Lower lobe of right lung (tissue), 2 donors: ENCODE measurements around the gene MAGI1. TPM values are rescaled to one million over a fixed set of nuclear protein-coding genes. Genes with fewer than 3 reads are reported as not detected.

ENCODE experiments used
- ATAC-seq, 2 donors: fragments of 200-7000 bp; cut with Tn5 transposase; one replicate each; pipeline ENCODE4 v1.9.1; 2020 to 2022; ENCODE audit warnings: mild to moderate bottlenecking in 2 of 2, moderate library complexity in 2 of 2
- DNase-seq: peaks from one replicate; pipeline ENCODE4 v3.0.0-alpha.2; 2020
- H3K27ac ChIP-seq: fragments of 200-600 bp; one replicate; pipeline ENCODE4 v1.8.0; 2022
- H3K27me3 ChIP-seq: fragments of 200-600 bp; one replicate; pipeline ENCODE4 v1.8.0; 2022; ENCODE audit warnings: low read depth
- H3K36me3 ChIP-seq: fragments of 200-600 bp; one replicate; pipeline ENCODE4 v1.8.0; 2022; ENCODE audit warnings: mild to moderate bottlenecking
- H3K4me1 ChIP-seq: fragments of 200-600 bp; one replicate; pipeline ENCODE4 v1.8.0; 2022
- H3K4me3 ChIP-seq: fragments of 200-600 bp; one replicate; pipeline ENCODE4 v1.8.0; 2022; ENCODE audit warnings: mild to moderate bottlenecking
- H3K9me3 ChIP-seq: fragments of 200-600 bp; one replicate; pipeline ENCODE4 v1.8.0; 2022
- CTCF ChIP-seq: fragments of 200-600 bp; IDR thresholded peaks from one replicate; pipeline ENCODE4 v1.8.0; 2022; ENCODE audit warnings: antibody characterized with exemption, mild to moderate bottlenecking
- intact Hi-C: fragments of 100-400 bp; cut with DNase I; formaldehyde crosslinking; loops from one replicate; pipeline ENCODE4 v1.11.0; 2022
- total RNA-seq: library from RNA; stranded (reverse); fragmentation: NEBNext Ultra II Directional; extraction: Animal tissue kit (Norgen Biotek cat#: 25700); gene quantifications from one replicate; pipeline ENCODE4 v1.2.1, GENCODE V29; 2021
- donor health status: DM: no; HTN: yes; CAD: no; lungs with severe emphysema.

The MAGI1 gene
- total RNA-seq, 1 donor from 2014 or later, result 35.5 TPM

GRCh38 chr3:65809641-65810150, 229.0 kb downstream of the MAGI1 start:
- intact Hi-C loops, result no loop called here
- H3K27ac ChIP-seq, result no peak overlapping the region
- H3K27me3 ChIP-seq, result no peaks in the 10 kb centered on the region
- H3K4me1 ChIP-seq, result no peaks in the 10 kb centered on the region
- H3K9me3 ChIP-seq, result no peaks in the 10 kb centered on the region
- no peak for ATAC-seq
- no peak overlapping the region for H3K4me3 ChIP-seq
- no peak for TF ChIP-seq CTCF
- no peak for DNase-seq
- no peaks in the 10 kb centered on the region for H3K36me3 ChIP-seq

- DNase-seq (no peak), ATAC-seq (no peak)
- no peak for TF ChIP-seq CTCF
- intact Hi-C loops, result no loop called here
- Histone ChIP-seq H3K9me3 (no peaks in the 10 kb centered on the region), H3K4me3 (no peak overlapping the region), H3K27ac (no peak overlapping the region), H3K36me3 (no peaks in the 10 kb centered on the region), H3K4me1 (no peaks in the 10 kb centered on the region), H3K27me3 (no peaks in the 10 kb centered on the region)
Measured at GRCh38 chr3:65808824-65809223, 229.9 kb downstream of the MAGI1 start.

DNA sequence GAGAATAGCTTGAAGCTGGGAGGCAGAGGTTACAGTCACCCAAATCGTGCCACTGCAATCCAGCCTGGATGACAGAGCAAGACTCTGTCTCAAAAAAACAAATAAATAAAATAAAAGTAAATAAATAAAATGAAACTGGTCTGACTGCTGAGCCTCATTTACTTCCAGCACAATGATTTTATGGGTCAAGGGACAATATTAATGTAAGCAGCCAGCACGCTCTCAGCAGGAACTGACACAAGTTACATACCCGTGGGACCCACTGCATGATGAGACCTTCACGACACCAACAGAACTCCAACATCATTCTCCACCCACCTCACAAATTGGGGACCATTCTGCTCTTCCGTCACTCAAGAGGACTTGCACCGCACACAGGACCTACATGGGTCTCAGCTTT, 230.3 kb downstream of the MAGI1 start:
- TF ChIP-seq CTCF, result no peak
- DNase-seq, result no peak
- Histone ChIP-seq H3K4me1 (no peaks in the 10 kb centered on the region), H3K36me3 (no peaks in the 10 kb centered on the region), H3K27ac (no peak overlapping the region), H3K9me3 (no peaks in the 10 kb centered on the region), H3K4me3 (no peak overlapping the region), H3K27me3 (no peaks in the 10 kb centered on the region)
- intact Hi-C loops, result no loop called here
- no peak for ATAC-seq

DNA sequence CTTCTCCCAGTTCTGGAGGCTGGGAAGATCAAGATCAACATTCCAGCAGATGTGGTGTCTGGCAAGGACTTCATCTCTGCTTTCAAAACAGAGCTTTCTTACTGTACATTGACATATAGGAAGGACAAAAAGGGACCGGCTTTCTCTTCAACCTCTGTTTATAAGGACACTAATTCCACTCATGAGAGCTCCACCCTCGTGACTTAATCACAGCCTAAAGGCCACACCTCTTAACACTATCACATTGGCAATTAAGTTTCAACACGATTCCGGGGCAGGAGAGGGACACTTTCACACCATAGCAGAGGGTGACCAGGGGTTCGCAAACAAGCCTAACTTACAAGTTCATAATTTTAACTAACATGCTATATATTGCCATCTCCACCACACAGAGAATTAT, 231.5 kb downstream of the MAGI1 start:
- ATAC-seq (no peak), DNase-seq (no peak)
- no peak for TF ChIP-seq CTCF
- Histone ChIP-seq H3K27ac (no peak overlapping the region), H3K36me3 (no peaks in the 10 kb centered on the region), H3K27me3 (no peaks in the 10 kb centered on the region), H3K4me3 (no peak overlapping the region), H3K4me1 (no peaks in the 10 kb centered on the region), H3K9me3 (no peaks in the 10 kb centered on the region)
- intact Hi-C loops, result no loop called here

DNA sequence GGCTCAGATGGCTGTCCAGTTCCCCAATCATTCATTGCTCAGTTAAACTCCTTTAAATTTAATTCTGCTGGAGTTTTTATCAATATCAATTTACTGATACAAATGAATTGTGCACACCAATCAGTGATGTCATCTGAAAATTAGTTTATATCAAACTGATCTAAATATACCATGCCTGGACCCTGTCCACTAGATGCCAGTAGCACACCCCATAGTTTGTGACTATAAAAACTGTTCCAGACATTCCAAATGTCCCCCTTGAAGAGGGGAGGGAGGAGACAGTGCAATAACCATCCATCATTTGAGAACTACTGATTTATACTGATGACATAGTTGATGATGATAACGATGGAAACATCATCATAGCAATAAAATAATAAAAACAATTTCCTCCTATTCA, 232.1 kb downstream of the MAGI1 start:
- Histone ChIP-seq H3K27me3 (no peaks in the 10 kb centered on the region), H3K9me3 (no peaks in the 10 kb centered on the region), H3K27ac (no peak overlapping the region), H3K4me1 (no peaks in the 10 kb centered on the region), H3K36me3 (no peaks in the 10 kb centered on the region), H3K4me3 (no peak overlapping the region)
- no peak for TF ChIP-seq CTCF
- ATAC-seq (no peak), DNase-seq (no peak)
- intact Hi-C loops, result no loop called here

DNA sequence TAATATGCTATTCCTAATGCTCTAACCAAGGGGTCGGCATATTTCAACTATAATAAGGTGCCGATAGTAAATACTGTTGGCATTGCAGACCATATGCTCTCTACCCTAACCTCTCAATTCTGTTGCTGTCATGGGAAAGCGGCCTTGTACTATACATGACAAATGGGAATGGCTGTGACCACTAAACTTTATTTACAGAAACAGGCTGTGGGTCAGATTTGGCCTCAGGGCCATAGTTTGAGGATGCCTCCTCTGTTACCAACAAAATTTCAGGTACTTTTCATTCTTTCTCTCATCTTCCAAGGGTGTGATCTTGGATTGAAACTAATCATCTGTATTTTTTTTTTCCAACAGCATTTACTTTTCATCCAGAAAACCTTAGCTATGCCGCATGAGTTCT, 242.0 kb downstream of the MAGI1 start:
- no peaks in the 10 kb centered on the region for H3K4me1 ChIP-seq
- no peaks in the 10 kb centered on the region for H3K9me3 ChIP-seq
- no peaks in the 10 kb centered on the region for H3K36me3 ChIP-seq
- TF ChIP-seq CTCF, result no peak
- no peak overlapping the region for H3K4me3 ChIP-seq
- intact Hi-C loops, result no loop called here
- ATAC-seq, result no peak
- DNase-seq, result no peak
- H3K27me3 ChIP-seq, result no peaks in the 10 kb centered on the region
- no peak overlapping the region for H3K27ac ChIP-seq
